ENCODE data around the gene LRMDA. TPM values are rescaled to one million over a fixed set of nuclear protein-coding genes. Genes with fewer than 3 reads are reported as not detected.

LRMDA gene
- total and polyA plus RNA-seq, 2 donors (not counting 3 experiments of a cell fraction or from before 2014, with no cell fraction given) = 9.7 to 18.0 TPM

- Histone ChIP-seq H3K9me3 (replicated peaks; ENCODE audit: control insufficient read depth, insufficient read depth, low read length) (no peaks in the 10 kb centered on the region), H3K9me1 (replicated peaks; ENCODE audit: control insufficient read depth, extremely low read depth, insufficient read depth, low read length) (no peaks in the 10 kb centered on the region), H3K4me1 (ENCODE audit: control insufficient read depth, extremely low read depth, insufficient read depth, low read length) (no peaks in the 10 kb centered on the region), H3K4me2 (ENCODE audit: insufficient read depth, low read length) (no peak overlapping the region), H2AFZ (ENCODE audit: low read depth, low read length) (no peak overlapping the region), H3K27ac (ENCODE audit: insufficient read depth, low read depth, low read length) (no peak overlapping the region), H3K9ac (replicated peaks; ENCODE audit: extremely low read depth, insufficient read depth, low read length) (no peak overlapping the region), H3K27me3 (ENCODE audit: control insufficient read depth in 2 of 2, insufficient read depth in 2 of 2, low read length in 2 of 2) (no peaks in the 10 kb centered on the region), H4K20me1 (replicated peaks; ENCODE audit: control insufficient read depth, extremely low read depth, insufficient read depth, low read length) (no peaks in the 10 kb centered on the region), H3K36me3 (ENCODE audit: control insufficient read depth in 2 of 2, extremely low read depth in 1 of 2, insufficient read depth in 2 of 2, low read length in 2 of 2) (no peaks in the 10 kb centered on the region), H3K4me3 (replicated peaks in 1 of 3; ENCODE audit: insufficient read depth in 1 of 3, low read depth in 1 of 3, low read length in 3 of 3) (no peak overlapping the region), H3K79me2 (ENCODE audit: control insufficient read depth, insufficient read depth, low read length) (no peaks in the 10 kb centered on the region)
- intact Hi-C loops (cut with micrococcal nuclease) = no loop called here
- POLR2A ChIA-PET = no interaction called here
- no peak for TF ChIP-seq GATA2 (IDR thresholded peaks at IDR 0.05; ENCODE audit: insufficient read depth, insufficient read length, low read depth, low read length)
- no peak for TF ChIP-seq FOS (IDR thresholded peaks at IDR 0.05; ENCODE audit: borderline replicate concordance, insufficient read depth, low read length)
- TF ChIP-seq JUN (IDR thresholded peaks at IDR 0.05; ENCODE audit: borderline replicate concordance, insufficient read depth, insufficient read length, low read depth) = no peak
- no peak for TF ChIP-seq EZH2 (IDR thresholded peaks at IDR 0.05; ENCODE audit: borderline replicate concordance, low read depth, low read length, severe bottlenecking)
- no peak for TF ChIP-seq MYC (IDR thresholded peaks at IDR 0.05; ENCODE audit: low read depth, low read length)
- no peak for TF ChIP-seq MAX (IDR thresholded peaks at IDR 0.05; ENCODE audit: insufficient read depth, insufficient read length)
- no peak for TF ChIP-seq POLR2AphosphoS5 (IDR thresholded peaks at IDR 0.05; ENCODE audit: insufficient read depth, low read depth, low read length)
- dilution Hi-C loops (cut with MboI; ENCODE audit: extremely low pct_ligation_motif_present, low sequenced_read_pairs) = no loop called here
- DNase-seq (ENCODE audit: low read depth, low spot score) = no peak
- CTCF ChIA-PET = interaction anchor here (0.8 to 1.2 kb wide), 2 partner anchors 15 to 26 kb away, joined by 3 read pairs; no protein-coding TSS in a partner anchor
- no peak for FAIRE-seq
- BruUV-seq (replicated peaks) = no TSS peak
These were observed 527.8 kb downstream of the LRMDA start for GRCh38 chr10:75959209-75959608.

GRCh38 chr10:75959912-75960311, 528.5 kb downstream of the LRMDA start:
- FAIRE-seq (no peak), DNase-seq (ENCODE audit: low read depth, low spot score) (no peak)
- H2AFZ ChIP-seq (ENCODE audit: low read depth, low read length) = no peak overlapping the region
- no peak overlapping the region for H3K9ac ChIP-seq (replicated peaks; ENCODE audit: extremely low read depth, insufficient read depth, low read length)
- H3K27me3 ChIP-seq (ENCODE audit: control insufficient read depth in 2 of 2, insufficient read depth in 2 of 2, low read length in 2 of 2) = no peaks in the 10 kb centered on the region
- no peaks in the 10 kb centered on the region for H3K79me2 ChIP-seq (ENCODE audit: control insufficient read depth, insufficient read depth, low read length)
- no peak for TF ChIP-seq JUN (IDR thresholded peaks at IDR 0.05; ENCODE audit: borderline replicate concordance, insufficient read depth, insufficient read length, low read depth)
- TF ChIP-seq POLR2A (IDR thresholded peaks at IDR 0.05; ENCODE audit: low read depth, low read length) = no peak
- TF ChIP-seq POLR2AphosphoS5 (IDR thresholded peaks at IDR 0.05; ENCODE audit: insufficient read depth, low read depth, low read length) = no peak
- no peak for TF ChIP-seq MAX (IDR thresholded peaks at IDR 0.05; ENCODE audit: insufficient read depth, insufficient read length)
- no peak for TF ChIP-seq EZH2 (IDR thresholded peaks at IDR 0.05; ENCODE audit: borderline replicate concordance, low read depth, low read length, severe bottlenecking)
- no peak for TF ChIP-seq FOS (IDR thresholded peaks at IDR 0.05; ENCODE audit: borderline replicate concordance, insufficient read depth, low read length)
- no peak for TF ChIP-seq MYC (IDR thresholded peaks at IDR 0.05; ENCODE audit: low read depth, low read length)
- no peak for TF ChIP-seq CTCF (IDR thresholded peaks at IDR 0.05; ENCODE audit: extremely low read depth in 1 of 2, insufficient read depth in 1 of 2, low read depth in 1 of 2, low read length in 2 of 2)
- TF ChIP-seq GATA2 (IDR thresholded peaks at IDR 0.05; ENCODE audit: insufficient read depth, insufficient read length, low read depth, low read length) = no peak
- H3K4me3 ChIP-seq (replicated peaks in 1 of 3; ENCODE audit: insufficient read depth in 1 of 3, low read depth in 1 of 3, low read length in 3 of 3) = no peak overlapping the region
- no peaks in the 10 kb centered on the region for H3K9me3 ChIP-seq (replicated peaks; ENCODE audit: control insufficient read depth, insufficient read depth, low read length)
- H3K9me1 ChIP-seq (replicated peaks; ENCODE audit: control insufficient read depth, extremely low read depth, insufficient read depth, low read length) = no peaks in the 10 kb centered on the region
- no peaks in the 10 kb centered on the region for H3K36me3 ChIP-seq (ENCODE audit: control insufficient read depth in 2 of 2, extremely low read depth in 1 of 2, insufficient read depth in 2 of 2, low read length in 2 of 2)
- ChIA-PET POLR2A (no interaction called here), CTCF (interaction anchor here (0.8 to 1.2 kb wide), 2 partner anchors 15 to 27 kb away, joined by 3 read pairs; no protein-coding TSS in a partner anchor)
- BruUV-seq (replicated peaks) = no TSS peak
- dilution Hi-C loops (cut with MboI; ENCODE audit: extremely low pct_ligation_motif_present, low sequenced_read_pairs) (no loop called here), intact Hi-C loops (cut with micrococcal nuclease) (no loop called here)
- H4K20me1 ChIP-seq (replicated peaks; ENCODE audit: control insufficient read depth, extremely low read depth, insufficient read depth, low read length) = no peaks in the 10 kb centered on the region
- H3K27ac ChIP-seq (ENCODE audit: insufficient read depth, low read depth, low read length) = no peak overlapping the region
- no peak overlapping the region for H3K4me2 ChIP-seq (ENCODE audit: insufficient read depth, low read length)
- no peaks in the 10 kb centered on the region for H3K4me1 ChIP-seq (ENCODE audit: control insufficient read depth, extremely low read depth, insufficient read depth, low read length)
